T-helper 2 cell (primary cell): Measurements from ENCODE around the gene PCSK6.

Experiments used
- DNase-seq, 5 experiments: peaks; one replicate each; pipeline versions ENCODE4 v3.0.0 to v3.0.0-alpha.2; 2012 to 2022
- total RNA-seq, 2 donors: gene quantifications; one replicate each; lab custom pipeline; 2026; lab: John Stamatoyannopoulos, UW

The PCSK6 gene
- 0 to 2.4 reads per million in 2 donors for total RNA-seq

- DNase-seq: peak in 1 of 5 experiments; percentile 52
Measured at GRCh38 chr15:101489599-101490407, at the start of gene PCSK6. Gene PCSK6 (minus strand): TSS chr15:101489707. CDS start chr15:101489670, 37 bp downstream.

GRCh38 chr15:101538996-101539395 is 49.5 kb upstream of the PCSK6 start:
- no peak for DNase-seq

- DNase-seq: no peak
Measured at GRCh38 chr15:101538177-101538576, 48.7 kb upstream of the PCSK6 start.

GRCh38 chr15:101537483-101538080 is 48.1 kb upstream of the PCSK6 start:
- DNase-seq: no peak

GRCh38 chr15:101536875-101537405 is 47.4 kb upstream of the PCSK6 start:
- DNase-seq: no peak

- DNase-seq: no peak
Measured at GRCh38 chr15:101536166-101536874, 46.8 kb upstream of the PCSK6 start.

GRCh38 chr15:101535170-101535902 is 45.8 kb upstream of the PCSK6 start:
- no peak for DNase-seq

- DNase-seq: no peak
Measured at GRCh38 chr15:101534376-101534970, 45.0 kb upstream of the PCSK6 start.

GRCh38 chr15:101533371-101534140 is 44.0 kb upstream of the PCSK6 start:
- no peak for DNase-seq

- no peak for DNase-seq
Measured at GRCh38 chr15:101532865-101533264, 43.4 kb upstream of the PCSK6 start.

GRCh38 chr15:101531170-101531569 is 41.7 kb upstream of the PCSK6 start:
- DNase-seq: no peak

- DNase-seq: no peak
Measured at GRCh38 chr15:101530224-101530958, 40.9 kb upstream of the PCSK6 start.

- no peak for DNase-seq
Measured at GRCh38 chr15:101528917-101529299, 39.4 kb upstream of the PCSK6 start.

GRCh38 chr15:101528108-101528916 is 38.8 kb upstream of the PCSK6 start:
- no peak for DNase-seq

- DNase-seq: no peak
Measured at GRCh38 chr15:101526890-101527289, 37.4 kb upstream of the PCSK6 start.

GRCh38 chr15:101526442-101526841 is 36.9 kb upstream of the PCSK6 start:
- no peak for DNase-seq

- no peak for DNase-seq
Measured at GRCh38 chr15:101526021-101526420, 36.5 kb upstream of the PCSK6 start.

- DNase-seq: no peak
Measured at GRCh38 chr15:101525087-101525669, 35.7 kb upstream of the PCSK6 start.

GRCh38 chr15:101523560-101523940 is 34.0 kb upstream of the PCSK6 start:
- DNase-seq: no peak
